Activated T-cell treated with anti-CD3 and anti-CD28 coated beads, Interleukin-2, amount 50 U/mL, for 24 hours (primary cell): ENCODE data around the gene NCEH1.
"Not testable (repeated sequence)": the region's sequence is repeated elsewhere in the genome, so short reads cannot be mapped to it uniquely, and the experiment has no call there.

Experiments
- DNase-seq: peaks from one replicate; pipeline ENCODE4 v3.0.0-alpha.2; 2020
- H3K27ac Mint-ChIP-seq: 2 replicates; pipeline ENCODE4 v1.8.0; 2020; ENCODE audit warnings: mild to moderate bottlenecking, mixed read lengths
- H3K27me3 Mint-ChIP-seq: 2 replicates; pipeline ENCODE4 v1.8.0; 2020; ENCODE audit warnings: mixed read lengths
- H3K36me3 Mint-ChIP-seq: 2 replicates; pipeline ENCODE4 v1.8.0; 2020; ENCODE audit warnings: low read depth, mixed read lengths
- H3K4me1 Mint-ChIP-seq: 2 replicates; pipeline ENCODE4 v1.8.0; 2020; ENCODE audit warnings: low read depth, mixed read lengths
- H3K4me3 Mint-ChIP-seq: 2 replicates; pipeline ENCODE4 v1.8.0; 2020; ENCODE audit warnings: mild to moderate bottlenecking, moderate library complexity, mixed read lengths
- H3K9me3 Mint-ChIP-seq: 2 replicates; pipeline ENCODE4 v1.8.0; 2020; ENCODE audit warnings: mixed read lengths

The NCEH1 gene

DNA sequence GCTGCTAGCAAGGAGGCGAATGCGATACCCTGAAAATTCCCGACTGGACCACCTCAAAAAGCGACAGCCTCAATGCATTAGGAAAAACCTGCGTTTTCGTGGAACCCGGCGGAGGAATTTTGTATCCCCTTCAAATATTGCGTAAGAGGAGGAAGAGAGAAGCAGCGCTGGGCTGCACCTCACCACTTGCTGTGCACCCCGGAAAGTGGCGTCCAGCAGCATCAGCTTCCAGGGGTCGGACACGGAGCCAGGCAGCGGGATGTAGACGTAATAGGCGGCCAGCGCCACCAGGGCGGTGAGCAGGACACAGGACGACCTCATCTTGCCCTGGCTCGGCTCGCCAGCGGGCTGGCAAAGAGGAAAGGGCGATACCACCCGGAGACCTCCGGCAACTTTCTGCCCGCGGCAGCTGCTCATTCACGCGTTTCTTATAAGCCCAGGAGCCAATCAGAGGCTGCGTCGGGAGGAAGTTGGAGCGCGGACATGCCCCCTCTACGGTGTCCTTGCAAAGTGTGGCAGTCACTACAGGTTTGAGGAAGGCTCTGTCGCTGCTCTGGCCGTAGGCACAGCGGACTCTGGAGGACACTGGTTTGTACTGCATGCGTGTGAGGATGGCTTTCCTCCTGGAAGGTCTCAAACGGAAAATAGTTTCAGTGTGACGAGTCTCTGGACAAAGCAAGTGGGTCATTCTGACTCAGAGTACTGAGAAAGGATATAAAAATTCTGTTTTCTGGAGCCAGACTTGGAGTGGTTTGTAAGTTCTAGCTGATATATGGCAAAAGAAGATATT, at the start of gene NCEH1:
Gene NCEH1 (minus strand): TSS at position 404 of the 790 bp plus-strand sequence. CDS start 83 bp downstream, at position 321.
- H3K9me3 Mint-ChIP-seq: no peaks in the 10 kb centered on the region
- peak within 1 kb of the TSS; percentile 83 for H3K27ac Mint-ChIP-seq
- H3K4me3 Mint-ChIP-seq: peak within 1 kb of the TSS; percentile 95
- H3K4me1 Mint-ChIP-seq: peaks cover 27% of the 10 kb centered on the region
- peak; percentile 80 for DNase-seq
- H3K36me3 Mint-ChIP-seq: peaks cover 9% of the 10 kb centered on the region
- H3K27me3 Mint-ChIP-seq: no peaks in the 10 kb centered on the region

GRCh38 chr3:172760416-172760815, 49.5 kb upstream of the NCEH1 start:
- H3K9me3 Mint-ChIP-seq, H3K27ac Mint-ChIP-seq, H3K4me1 Mint-ChIP-seq, H3K27me3 Mint-ChIP-seq, H3K4me3 Mint-ChIP-seq, DNase-seq: not testable (repeated sequence)
- H3K36me3 Mint-ChIP-seq: peaks cover 86% of the 10 kb centered on the region

GRCh38 chr3:172753125-172753524, 42.3 kb upstream of the NCEH1 start:
- Mint-ChIP-seq H3K27me3 (no peaks in the 10 kb centered on the region), H3K4me1 (peaks cover 19% of the 10 kb centered on the region), H3K36me3 (peaks cover 57% of the 10 kb centered on the region), H3K9me3 (no peaks in the 10 kb centered on the region), H3K27ac (no peak overlapping the region), H3K4me3 (no peak overlapping the region)
- DNase-seq: no peak

DNA sequence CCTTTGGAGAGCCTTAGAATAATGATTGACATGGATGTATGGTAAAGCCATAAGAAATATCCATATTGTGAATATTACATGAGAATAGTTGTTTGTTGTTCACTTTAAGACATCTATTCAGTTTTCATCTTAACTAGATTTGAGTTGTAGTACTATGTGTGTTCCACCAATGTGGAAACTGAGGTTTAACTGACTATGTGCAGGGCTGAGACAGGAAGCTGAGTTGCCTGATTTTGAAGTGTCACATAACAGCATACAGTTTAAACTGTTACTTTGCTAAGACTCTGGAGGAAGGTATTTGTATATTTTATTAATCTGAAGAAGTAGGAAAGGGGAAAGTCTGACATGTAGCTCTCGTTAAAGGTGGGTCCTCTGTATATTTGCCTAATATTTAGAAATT, 41.8 kb upstream of the NCEH1 start:
- DNase-seq: no peak
- Mint-ChIP-seq H3K27ac (no peak overlapping the region), H3K36me3 (peaks cover 53% of the 10 kb centered on the region), H3K4me3 (peak overlapping the region; percentile 91), H3K27me3 (no peaks in the 10 kb centered on the region), H3K4me1 (peaks cover 19% of the 10 kb centered on the region), H3K9me3 (no peaks in the 10 kb centered on the region)

- Mint-ChIP-seq H3K4me3 (peak overlapping the region; percentile 91), H3K4me1 (peaks cover 19% of the 10 kb centered on the region), H3K27me3 (no peaks in the 10 kb centered on the region), H3K9me3 (no peaks in the 10 kb centered on the region), H3K27ac (peak overlapping the region; percentile 98), H3K36me3 (peaks cover 41% of the 10 kb centered on the region)
- DNase-seq: no peak
These were observed 40.4 kb upstream of the NCEH1 start for GRCh38 chr3:172751175-172751704.

DNA sequence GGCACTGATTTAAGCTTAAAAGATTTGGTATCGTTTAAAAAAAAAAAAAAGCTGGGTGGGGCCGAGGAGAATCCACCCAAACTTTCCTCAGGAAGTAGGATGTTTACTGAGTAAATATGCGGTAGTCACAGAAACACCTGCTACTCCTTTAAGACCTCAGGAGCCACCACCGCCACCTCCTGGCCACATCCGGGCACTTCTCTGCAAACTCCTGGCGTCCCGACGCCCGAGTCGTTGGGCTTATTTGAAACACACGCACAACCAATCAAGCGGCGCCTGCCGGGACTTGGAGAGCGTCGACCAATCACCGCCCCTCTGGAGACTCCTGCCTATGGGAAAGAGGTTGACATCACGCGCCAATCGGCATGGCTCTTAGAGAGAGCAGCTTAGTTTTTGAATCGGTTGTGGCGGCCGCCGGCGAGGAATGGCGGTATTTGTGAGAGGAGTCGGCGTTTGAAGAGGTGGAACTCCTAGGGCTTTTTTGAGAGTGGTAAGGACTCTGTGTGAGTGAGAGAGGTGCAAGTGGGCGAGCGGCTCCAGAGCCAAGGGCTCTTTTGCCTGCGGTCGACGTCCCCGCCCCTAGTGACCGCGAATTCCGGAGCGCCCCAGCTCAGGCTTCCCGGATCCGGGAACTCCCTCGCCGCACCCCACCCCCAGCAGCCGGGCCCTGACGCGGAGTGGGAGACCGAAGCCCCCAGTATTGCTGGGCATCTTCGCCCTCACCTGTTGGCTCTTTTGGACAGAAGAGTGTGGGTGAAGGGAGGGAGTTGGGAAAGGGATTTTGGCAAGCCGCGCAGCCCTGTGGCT, 39.7 kb upstream of the NCEH1 start, which contains the start of gene ECT2:
Gene ECT2 (plus strand): TSS at position 359 of the 807 bp plus-strand sequence. CDS start 3,805 bp downstream, outside the sequence.
- Mint-ChIP-seq H3K9me3 (no peaks in the 10 kb centered on the region), H3K4me1 (peaks cover 19% of the 10 kb centered on the region), H3K27ac (peak within 1 kb of the TSS; percentile 98), H3K36me3 (peaks cover 34% of the 10 kb centered on the region), H3K4me3 (peak within 1 kb of the TSS; percentile 91), H3K27me3 (no peaks in the 10 kb centered on the region)
- DNase-seq: peak; percentile 95

GRCh38 chr3:172750069-172750367, 39.2 kb upstream of the NCEH1 start:
- Mint-ChIP-seq H3K4me3 (peak overlapping the region; percentile 91), H3K27ac (peak overlapping the region; percentile 98), H3K4me1 (peaks cover 19% of the 10 kb centered on the region), H3K36me3 (peaks cover 29% of the 10 kb centered on the region), H3K9me3 (no peaks in the 10 kb centered on the region), H3K27me3 (no peaks in the 10 kb centered on the region)
- DNase-seq: no peak

DNA sequence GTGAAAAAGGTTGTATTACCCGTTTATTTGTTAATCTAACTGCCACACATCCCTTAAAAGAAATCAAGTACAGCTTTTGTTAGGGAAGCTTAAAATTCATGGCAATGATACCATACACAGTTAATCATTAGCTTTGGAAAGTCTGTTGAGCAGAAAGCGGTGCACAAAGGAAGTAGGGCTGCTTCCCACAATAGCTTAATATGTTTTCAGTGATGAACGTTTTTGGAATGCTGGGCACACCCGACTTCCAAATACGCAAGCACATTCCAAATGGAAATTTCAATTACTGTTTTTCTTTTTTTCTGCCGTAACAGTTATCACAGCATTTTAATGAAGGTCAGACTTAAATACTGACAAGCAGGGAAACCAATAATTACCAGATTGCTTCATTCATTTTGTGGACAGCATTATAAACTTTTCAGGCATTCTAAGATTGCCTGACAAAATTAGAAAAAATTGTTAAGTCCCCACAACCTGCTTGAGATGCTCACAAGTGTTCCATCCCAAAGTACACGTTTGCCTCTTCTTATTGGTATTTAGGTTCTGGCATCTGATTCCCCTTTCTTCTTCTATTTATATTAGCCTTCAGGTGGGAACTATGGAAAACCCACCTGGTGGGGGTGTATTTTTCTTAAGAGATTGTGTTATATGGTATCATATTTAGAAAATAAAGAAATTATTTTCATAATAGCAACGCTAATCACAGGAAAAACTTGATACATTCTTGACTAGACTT, 38.5 kb upstream of the NCEH1 start:
- H3K27me3 Mint-ChIP-seq: no peaks in the 10 kb centered on the region
- DNase-seq: no peak
- H3K9me3 Mint-ChIP-seq: no peaks in the 10 kb centered on the region
- peak overlapping the region; percentile 91 for H3K4me3 Mint-ChIP-seq
- peaks cover 19% of the 10 kb centered on the region for H3K4me1 Mint-ChIP-seq
- no peak overlapping the region for H3K27ac Mint-ChIP-seq
- peaks cover 23% of the 10 kb centered on the region for H3K36me3 Mint-ChIP-seq

DNA sequence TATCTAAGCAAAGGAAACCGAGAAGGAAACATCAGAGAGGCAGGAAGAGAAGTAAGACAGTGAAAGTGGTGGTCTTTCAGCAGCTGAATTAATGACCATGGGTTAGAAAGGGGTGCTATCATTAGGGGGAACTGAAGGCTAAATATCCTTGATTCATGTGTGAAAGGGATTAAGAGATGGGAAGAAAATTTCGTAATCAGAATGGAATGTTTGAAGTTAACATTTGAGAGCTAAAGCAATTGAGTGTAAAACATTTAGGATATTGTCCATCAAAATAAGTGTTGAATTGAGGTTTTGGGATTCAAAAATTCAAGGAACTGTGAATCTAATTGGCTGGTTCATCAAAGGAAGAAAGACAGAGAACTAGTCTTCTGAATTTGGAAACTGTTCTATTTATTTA, 35.6 kb upstream of the NCEH1 start:
- H3K4me3 Mint-ChIP-seq: no peak overlapping the region
- no peak overlapping the region for H3K27ac Mint-ChIP-seq
- H3K4me1 Mint-ChIP-seq: peaks cover 5% of the 10 kb centered on the region

DNA sequence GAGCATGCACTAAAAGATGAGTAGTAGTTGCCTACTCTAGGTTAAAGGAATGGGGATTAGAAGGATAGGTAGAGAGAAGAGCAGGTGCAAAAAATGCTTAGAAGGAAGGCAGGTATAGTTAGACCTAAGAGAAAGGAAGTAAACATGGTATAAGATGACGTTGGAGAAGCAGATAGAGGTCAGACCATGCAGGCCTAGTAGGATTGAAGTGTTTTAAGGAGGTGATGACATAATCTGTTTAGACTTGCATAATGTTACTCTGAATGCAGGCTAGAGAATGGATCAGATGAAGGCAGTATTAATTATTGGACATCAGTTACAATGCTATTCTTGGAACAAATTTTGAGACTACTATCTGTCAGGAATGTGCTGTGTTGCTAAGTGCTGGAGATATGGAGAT, 28.6 kb upstream of the NCEH1 start:
- H3K36me3 Mint-ChIP-seq: no peaks in the 10 kb centered on the region
- DNase-seq: no peak
- no peaks in the 10 kb centered on the region for H3K27me3 Mint-ChIP-seq
- H3K4me1 Mint-ChIP-seq: no peaks in the 10 kb centered on the region
- no peak overlapping the region for H3K4me3 Mint-ChIP-seq
- no peak overlapping the region for H3K27ac Mint-ChIP-seq
- H3K9me3 Mint-ChIP-seq: no peaks in the 10 kb centered on the region

More for the DNA sequence above, 35.6 kb upstream of the NCEH1 start:
- H3K36me3 Mint-ChIP-seq: peaks cover 10% of the 10 kb centered on the region
- H3K9me3 Mint-ChIP-seq: no peaks in the 10 kb centered on the region
- H3K27me3 Mint-ChIP-seq: no peaks in the 10 kb centered on the region
- no peak for DNase-seq

- Mint-ChIP-seq H3K27ac (no peak overlapping the region), H3K36me3 (no peaks in the 10 kb centered on the region), H3K4me1 (no peaks in the 10 kb centered on the region), H3K4me3 (no peak overlapping the region), H3K27me3 (no peaks in the 10 kb centered on the region), H3K9me3 (no peaks in the 10 kb centered on the region)
- no peak for DNase-seq
These were observed 24.1 kb upstream of the NCEH1 start for GRCh38 chr3:172735014-172735413.

DNA sequence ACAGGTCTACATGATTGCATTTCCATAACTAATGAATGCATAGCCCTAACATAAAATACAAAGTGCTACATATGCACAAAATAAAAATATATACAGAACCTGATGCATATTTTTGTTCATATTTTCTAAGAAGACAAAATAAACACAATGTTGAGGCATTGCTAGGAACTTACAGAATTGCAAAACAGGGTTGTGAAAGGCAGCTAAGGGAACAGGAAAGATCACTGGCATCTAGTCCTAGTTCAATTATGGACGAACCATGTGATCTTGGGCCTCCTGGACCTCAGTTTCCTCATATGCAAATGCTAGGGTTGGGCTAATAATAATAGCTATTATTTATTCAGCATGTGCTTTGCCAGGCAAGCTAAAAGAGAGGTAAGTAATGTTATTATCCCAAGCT, 15.5 kb upstream of the NCEH1 start:
- Mint-ChIP-seq H3K36me3 (no peaks in the 10 kb centered on the region), H3K4me3 (no peak overlapping the region), H3K9me3 (peaks cover 5% of the 10 kb centered on the region), H3K27me3 (no peaks in the 10 kb centered on the region), H3K4me1 (no peaks in the 10 kb centered on the region), H3K27ac (no peak overlapping the region)
- no peak for DNase-seq

GRCh38 chr3:172722536-172723040, 11.7 kb upstream of the NCEH1 start:
- not testable (repeated sequence) for H3K27me3 Mint-ChIP-seq, H3K4me3 Mint-ChIP-seq, H3K27ac Mint-ChIP-seq, H3K4me1 Mint-ChIP-seq, H3K36me3 Mint-ChIP-seq, H3K9me3 Mint-ChIP-seq, DNase-seq

DNA sequence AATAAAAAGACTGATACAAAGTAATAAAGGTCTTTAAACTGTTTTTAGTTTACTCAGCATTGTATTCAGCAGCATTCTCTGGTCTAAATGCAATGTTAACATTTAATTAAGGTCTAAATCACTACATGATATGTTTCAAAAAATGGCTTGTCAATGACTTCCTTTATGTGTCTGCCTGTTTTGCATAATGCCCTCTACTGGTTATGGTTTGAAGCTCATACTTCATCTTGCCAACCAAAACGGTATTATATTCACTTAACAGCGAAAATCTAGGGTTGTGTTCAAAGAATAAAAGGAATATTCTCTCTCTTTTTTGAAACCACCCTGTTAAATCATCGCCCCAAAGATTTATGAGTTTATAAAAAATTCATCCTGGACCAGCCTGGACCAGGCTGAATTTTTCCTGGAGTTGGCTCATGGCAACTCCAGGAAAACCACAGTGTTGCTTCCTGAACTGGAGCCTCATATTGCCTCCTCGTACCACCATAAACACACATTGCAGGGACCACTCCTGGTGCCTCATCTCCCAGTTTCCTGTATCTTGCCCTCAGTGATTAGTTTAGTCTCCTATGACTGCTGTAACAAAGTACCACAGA, 6.7 kb upstream of the NCEH1 start:
- peaks cover 3% of the 10 kb centered on the region for H3K27me3 Mint-ChIP-seq
- DNase-seq: no peak
- no peaks in the 10 kb centered on the region for H3K4me1 Mint-ChIP-seq
- H3K9me3 Mint-ChIP-seq: no peaks in the 10 kb centered on the region
- no peak overlapping the region for H3K27ac Mint-ChIP-seq
- H3K4me3 Mint-ChIP-seq: no peak overlapping the region
- no peaks in the 10 kb centered on the region for H3K36me3 Mint-ChIP-seq
